GM03348 (cell line): ENCODE results near the gene NAA10.

ENCODE experiments used
- DNase-seq: peaks from one replicate; pipeline ENCODE4 v3.0.0; 2012; ENCODE audit warnings: low spot score

The NAA10 gene

DNA sequence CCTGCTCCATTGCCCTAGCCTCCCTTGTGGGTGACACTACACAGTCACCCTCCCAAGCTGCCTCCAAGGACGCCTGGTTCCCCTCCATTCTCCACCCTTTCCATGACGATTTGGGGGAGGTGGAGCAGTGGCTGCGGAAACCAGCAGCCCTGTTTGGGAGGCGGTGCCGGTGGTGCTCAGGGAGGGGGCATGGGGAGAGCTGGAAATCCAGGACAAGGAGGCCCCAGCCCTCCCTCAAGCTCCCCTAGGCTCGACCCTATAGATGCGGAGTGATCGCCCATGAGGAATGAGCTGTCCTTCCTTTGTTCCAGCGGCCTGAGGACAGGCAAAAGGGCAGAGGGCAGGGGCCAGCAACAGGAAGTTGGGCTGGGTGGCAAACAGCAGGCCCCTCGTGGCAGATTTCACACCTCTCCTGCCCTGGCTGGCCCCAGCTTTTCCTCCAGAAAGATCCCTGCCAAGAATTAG is 13.2 kb upstream of the NAA10 start:
- no peak for DNase-seq

DNA sequence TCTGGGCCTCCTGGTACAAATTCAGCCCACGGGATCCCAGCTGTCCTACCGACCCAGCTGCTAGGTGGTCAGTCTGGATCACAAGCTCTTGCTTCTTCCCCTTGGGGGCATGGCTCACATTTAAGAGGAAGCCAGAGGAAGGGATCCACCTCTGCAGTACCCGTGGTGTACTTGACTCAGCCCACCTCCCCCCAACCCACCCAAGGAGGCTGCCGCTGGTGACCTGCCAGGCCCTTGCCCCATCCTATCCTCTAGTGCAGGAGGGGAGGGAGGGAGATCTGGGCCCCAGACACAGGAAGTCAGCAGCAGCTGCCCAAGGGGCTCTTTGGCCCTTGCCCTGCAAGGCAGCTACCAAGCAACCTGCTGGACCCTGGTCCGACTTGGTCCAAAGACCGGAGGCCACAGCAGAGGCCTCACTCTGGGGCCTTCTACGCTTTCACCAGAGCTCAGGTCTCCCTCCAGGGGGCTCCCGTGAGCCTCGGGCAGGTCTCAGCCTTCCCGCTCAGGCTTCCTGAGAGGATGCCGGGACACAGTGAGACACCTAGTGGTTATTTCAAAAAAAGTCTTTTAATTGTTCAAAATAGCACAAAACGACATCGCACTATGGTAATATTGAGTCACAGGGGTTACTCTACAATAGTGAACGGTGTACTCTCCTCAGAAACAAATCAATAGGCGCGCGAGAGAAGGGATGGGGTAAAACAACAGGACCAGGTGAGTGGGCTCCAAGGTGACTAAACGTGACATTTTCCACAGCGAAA is 12.4 kb upstream of the NAA10 start:
- DNase-seq, result peak; percentile 82

DNA sequence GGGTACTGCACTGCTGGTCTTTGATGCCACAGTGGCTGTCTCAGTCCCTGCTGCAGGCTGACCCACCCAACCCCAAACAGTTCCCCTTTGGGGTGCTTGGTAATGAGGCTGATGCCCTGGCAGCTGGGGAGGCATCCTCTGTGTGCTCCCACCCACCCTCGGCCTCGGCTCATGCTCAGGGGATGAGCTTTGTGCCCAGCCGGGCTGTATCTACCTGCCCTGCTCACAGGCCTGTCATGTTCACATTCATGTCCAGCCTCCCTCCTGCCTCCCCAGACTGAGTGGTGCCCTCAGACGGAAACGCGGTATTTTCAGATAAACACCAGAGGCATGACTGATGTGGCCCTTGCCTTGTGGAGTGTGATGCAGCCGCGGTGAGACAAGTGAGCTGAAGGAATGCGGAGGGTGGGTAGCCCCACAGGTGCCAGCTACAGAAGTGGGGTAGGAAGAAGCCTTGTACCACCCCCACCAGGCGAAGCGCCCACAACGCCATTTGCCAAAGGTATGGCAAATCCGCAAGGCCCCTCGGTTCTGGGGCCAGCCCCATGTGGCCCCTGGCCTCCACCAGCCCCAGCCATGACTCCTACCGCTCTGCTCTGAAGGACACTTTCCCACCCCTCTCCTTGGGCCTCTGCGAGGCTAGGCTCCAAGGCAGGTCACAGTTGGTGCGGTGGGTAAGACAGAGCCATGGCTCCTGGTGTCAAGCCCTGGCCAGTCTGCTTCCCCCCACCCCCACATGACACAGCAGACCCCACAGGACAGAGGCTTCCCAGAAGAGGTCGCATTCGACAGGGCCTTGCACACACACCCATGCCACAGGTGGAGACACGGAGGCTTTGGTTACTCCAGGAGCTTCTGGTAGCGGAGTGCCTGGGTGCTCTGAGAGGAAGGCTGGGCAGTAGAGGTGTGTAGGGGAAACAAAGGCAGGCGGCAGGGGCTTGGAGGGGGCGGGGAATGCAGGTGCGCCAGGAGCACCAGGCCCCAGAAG is 11.4 kb upstream of the NAA10 start:
- DNase-seq, result no peak

DNA sequence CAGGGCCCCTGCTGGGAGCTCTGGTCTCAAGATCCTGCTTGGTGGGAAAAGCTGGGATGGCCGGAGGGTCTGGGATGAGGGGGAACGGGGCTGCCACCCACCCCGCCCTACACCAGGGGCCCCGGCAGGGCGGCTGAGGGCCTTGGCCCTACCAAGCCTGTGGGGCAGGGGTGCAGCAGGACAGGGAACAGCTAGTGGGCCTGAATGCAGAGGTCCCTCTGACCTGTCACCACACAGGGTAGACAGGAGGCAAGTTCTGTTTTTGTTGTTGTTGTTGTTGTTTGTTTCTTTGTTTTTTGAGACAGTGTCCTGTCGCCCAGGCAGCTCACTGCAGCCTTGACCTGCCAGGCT is 9.9 kb upstream of the NAA10 start:
- no peak for DNase-seq

DNA sequence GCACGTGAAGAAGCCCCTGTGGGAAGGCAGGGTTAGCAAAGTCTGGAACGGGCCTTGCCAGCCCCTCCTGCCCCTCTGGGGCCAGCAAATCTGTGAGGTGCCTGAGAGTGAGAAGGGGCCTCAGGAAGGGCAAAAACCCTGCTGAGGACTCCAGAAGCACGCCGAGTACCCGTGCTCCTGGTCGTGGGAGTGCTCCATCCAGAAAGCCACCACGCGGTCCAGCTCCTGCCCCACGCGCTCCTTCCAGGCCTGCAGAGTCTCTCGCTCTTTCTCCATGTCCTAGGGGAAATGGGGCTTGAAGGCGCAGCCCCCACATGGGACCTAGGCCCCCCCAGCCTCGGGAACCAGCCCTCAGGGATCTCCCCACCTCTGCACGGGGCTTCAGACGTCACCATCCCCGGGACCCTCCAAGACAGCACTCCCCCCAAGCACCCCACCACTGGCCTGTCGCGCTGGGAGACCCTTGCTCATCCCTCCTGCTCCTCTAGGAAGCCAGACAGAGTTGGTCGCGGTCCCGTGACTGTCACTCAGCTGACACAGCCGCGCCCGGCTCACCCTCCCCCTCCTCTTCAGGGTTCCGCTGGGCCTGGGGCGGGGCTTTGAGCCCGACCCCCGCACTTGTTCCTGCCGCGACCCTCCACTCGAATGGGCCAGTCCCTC is 9.4 kb upstream of the NAA10 start, which contains the start of gene RENBP:
Gene RENBP, minus strand, starts transcription at position 504 of the 660 bp plus-strand sequence. Its CDS starts 33 bp downstream, at position 471.
- peak; percentile 25 for DNase-seq

DNA sequence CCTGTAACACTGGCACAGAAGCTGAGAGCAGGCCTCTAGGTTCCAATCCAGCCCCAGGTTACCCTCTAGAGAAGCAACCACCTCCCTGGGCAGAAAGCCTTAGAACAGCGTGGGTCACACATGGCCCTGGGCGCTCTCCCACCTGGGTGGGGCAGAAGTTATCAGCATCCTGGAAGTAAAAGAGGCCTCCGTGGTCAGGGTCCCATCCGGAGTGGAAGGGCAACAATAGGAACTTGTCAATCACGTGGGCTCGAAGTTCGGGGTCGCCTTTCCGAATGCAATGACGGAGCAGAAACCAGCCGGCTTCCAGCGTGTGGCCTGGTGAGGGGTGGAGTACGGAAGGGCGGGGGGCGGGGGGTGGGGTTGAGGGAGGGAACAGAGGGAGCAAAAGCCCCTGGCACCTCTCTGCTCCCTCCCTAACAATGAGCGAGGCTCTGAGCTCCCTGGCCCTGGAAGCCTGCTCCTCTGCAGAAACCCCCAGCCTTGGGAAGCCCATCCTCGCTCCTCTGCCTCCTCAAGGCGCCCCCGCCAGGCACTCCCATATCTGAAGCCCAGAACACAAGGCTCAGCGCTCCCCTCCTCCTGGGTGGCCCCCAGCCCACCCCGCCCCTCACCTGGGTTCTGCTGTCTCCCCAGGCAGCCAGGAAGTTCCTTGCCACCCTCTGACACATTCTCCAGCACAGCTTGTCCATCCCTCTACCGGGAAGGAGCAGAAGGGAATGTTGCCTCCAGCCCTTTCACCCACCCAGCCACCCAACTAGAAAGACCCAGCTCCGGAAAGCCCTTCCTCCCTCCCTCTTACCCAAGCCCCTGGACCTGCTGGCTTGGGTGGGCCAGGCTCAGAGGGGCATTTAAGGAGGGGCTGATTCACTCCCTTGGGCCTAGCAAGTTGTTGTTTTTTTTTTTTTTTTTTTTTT is 6.8 kb upstream of the NAA10 start:
- no peak for DNase-seq

DNA sequence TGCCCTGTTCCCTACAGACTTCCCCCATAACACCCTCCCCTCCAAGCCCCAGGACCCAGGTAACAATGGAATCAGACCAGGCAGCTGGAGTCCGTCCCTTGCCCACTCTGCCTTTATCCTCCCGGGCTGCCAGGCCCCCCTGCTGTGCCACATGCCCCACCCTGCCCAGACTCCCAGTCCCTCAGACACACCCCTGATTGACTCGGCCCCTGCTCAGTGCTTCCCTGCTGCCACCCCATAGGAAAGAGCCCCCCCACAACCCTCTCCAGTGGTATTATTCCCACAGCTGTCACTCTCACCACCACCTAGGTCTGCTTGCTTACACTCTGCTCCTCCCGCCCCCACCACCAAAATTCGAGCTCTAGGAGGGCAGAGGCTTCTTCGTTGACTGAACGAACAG is 4.7 kb upstream of the NAA10 start:
- DNase-seq, result no peak

DNA sequence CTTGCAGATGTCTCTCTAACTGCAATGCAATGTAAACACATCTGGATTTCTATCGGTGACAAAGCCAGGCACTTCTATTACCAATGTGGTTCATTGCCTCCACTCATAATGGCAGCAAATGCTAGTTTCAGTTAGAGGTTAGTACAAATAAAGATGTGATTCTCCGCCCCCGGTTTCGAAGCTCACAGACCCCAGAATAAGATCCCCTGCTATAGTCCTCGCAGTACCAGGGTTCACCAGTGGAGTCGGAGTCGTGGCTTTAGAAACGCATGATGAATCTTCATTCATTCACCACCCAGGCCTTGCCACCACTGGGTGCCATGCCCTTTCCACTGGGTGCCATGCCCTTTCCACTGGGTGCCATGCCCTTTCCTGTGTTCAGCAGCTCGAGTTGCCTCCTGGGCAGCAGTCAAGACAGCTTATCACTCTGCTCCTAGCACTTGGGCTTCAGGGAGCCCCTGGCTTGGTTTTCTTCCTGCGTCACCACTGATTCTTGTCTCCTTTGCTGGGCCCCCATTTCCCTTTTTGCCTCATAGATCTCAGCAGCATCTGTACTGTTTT is 3.5 kb upstream of the NAA10 start:
- no peak for DNase-seq

DNA sequence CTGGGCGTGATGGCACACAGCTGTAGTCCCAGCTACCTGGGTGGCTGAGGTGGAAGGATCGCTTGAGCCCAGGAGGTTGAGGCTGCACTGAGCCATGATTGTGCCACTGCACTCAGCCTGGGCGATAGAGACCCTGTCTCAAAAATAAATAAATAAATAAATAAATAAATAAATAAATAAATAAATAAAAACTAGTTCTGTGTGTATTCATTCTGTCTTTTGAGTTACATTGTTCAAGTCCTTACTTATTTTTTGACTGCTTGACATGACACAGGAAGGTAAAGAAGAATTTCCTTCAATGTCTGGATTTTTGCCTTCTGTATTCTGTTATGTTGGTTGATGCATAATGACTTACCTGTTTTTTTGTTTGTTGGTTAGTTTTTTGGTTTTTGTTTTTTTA is 2.2 kb upstream of the NAA10 start:
- DNase-seq, result no peak

DNA sequence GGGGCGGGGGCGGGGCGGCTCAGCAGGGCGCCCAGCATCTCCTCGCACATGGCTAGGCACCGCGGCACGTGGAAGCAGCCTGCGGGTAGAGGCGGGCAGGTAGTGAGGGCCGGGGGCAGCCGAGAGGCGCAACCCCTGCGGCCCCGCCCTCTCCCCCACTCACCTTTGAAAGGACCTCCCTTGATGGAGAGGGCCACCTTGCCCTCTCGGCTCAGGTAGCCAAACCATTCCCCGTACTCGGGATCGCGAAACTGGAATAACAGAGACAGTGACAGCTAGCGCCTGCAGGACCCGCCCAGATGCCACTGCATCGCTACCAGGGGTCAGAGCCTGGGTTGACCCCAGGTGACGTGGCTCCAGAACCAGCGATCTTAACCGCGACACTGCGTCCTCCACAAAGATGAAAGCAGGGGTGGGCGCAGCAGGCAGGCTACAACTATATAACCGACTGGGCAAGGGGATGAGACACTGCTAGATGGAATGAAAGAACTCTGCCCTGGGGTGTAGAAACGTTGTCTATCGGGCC is 552 bp upstream of the NAA10 start:
- no peak for DNase-seq

DNA sequence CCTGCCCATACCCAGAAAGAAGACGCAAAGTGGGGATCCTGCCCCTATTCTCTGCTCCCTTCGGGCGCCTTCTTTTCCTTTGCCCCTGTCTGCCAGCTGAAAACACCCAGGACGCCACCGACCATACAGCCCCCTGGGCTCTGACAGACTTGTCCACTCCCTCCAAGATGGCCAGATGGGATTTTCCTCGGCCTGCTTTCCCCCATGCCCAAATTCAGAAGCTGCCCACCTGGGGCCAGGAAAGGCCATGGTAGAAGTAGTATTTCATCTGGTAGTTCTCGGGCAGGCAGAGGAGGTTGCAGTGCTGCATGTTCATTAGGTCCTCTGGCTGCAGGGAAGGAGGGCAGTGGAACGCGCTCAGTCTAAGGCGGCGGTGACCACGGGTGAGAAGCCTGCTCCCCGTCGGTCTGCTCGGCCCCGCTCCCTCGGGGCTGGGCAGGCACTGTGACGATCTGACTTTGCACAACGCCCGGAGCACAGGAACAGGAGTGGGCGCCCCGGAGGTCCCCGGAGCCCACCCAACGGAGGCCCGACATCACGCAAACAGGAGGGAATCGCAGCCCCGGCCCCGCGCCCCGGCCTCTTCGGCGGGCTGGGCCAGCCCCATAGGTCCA is 582 bp downstream of the NAA10 start:
- DNase-seq, result no peak

DNA sequence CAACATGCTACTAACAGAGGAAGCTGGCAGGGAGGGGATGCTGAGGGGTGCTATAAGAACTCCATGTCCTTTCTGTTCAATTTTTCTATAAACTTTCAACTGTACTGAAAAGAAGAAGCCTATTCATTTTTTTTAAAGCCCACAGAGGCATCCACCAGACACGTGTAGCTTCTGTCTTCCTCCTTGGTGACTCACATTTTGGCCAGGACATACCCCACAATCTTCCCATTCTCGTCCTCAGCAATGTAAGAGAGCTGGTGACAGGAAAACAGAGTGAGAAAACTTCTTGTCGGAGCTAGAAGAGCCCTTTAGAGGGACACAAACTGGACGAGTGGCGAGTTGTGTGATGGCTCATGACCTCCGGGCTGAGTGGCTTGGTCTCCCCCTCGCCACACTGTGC is 1.1 kb downstream of the NAA10 start:
- DNase-seq, result peak; percentile 27

DNA sequence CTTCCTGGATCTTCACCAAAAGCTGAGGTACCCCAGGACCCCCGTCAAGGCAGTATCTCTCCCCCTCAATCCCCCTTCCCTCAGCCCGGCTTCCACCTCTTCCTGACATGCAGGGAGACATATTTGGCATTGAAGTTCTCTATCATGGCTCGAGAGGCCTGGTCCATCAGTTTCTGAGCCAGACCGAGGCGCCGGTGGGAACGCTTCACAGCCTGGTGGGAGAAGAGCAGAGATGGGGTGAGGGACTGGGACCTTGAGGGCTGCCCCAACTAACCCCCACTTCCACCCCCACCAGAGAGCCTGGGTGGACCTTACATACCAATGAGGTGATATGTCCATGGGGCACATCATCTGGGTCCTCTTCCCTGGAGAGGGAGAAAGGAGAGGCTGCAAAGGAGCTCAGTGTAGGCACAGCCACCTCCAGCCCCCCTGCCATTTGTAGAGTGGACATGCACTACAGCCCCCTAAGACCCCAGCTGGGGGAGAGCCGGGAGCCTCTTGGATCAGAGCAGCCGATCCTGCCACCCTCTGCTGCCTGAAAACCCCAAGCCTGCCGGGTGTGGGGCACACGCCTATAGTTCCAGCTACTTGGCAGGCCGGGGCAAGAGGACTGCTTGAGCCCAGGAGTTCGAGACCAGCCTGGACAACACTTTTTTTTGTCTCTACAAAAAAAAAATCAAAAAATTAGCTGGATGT is 2.5 kb downstream of the NAA10 start:
- no peak for DNase-seq

DNA sequence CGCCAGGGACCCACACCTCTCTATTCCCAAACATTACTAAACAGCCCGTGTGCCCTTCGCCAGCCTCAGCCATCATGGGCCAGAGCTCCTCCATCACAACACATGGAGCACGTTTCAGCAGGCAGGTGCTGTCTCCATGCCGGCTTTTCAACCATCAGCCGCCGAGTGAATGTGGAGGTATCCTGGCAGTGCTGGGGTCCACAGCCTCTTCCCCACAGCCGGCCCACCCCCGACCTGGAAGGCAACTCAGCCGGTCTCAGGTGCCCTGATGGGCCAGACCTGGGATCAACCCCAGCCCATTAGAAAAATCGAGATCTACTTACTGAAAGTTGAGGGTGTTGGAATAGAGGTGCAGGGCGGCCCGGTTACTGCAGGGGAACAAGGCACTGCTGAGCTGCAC is 3.1 kb downstream of the NAA10 start:
- DNase-seq, result no peak

DNA sequence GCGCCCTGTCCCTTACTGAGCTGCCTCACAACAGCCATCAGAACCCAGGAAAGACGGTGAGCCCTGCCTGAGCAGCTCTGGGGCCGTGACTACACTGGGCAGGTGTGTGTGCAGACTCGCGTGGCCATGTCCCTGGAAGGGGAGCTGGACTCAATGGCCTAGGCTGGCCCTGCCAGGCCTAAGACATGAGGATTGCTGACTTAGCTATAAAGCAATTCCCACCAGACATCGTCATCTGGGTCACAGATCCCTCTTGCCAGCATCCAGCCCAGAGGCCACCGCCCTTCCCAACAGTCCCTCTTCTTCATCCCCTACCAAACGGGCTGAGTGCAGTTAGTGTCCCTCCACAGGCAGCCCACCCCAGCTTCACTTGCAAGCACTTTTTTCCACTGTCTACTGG is 3.7 kb downstream of the NAA10 start:
- DNase-seq, result no peak

DNA sequence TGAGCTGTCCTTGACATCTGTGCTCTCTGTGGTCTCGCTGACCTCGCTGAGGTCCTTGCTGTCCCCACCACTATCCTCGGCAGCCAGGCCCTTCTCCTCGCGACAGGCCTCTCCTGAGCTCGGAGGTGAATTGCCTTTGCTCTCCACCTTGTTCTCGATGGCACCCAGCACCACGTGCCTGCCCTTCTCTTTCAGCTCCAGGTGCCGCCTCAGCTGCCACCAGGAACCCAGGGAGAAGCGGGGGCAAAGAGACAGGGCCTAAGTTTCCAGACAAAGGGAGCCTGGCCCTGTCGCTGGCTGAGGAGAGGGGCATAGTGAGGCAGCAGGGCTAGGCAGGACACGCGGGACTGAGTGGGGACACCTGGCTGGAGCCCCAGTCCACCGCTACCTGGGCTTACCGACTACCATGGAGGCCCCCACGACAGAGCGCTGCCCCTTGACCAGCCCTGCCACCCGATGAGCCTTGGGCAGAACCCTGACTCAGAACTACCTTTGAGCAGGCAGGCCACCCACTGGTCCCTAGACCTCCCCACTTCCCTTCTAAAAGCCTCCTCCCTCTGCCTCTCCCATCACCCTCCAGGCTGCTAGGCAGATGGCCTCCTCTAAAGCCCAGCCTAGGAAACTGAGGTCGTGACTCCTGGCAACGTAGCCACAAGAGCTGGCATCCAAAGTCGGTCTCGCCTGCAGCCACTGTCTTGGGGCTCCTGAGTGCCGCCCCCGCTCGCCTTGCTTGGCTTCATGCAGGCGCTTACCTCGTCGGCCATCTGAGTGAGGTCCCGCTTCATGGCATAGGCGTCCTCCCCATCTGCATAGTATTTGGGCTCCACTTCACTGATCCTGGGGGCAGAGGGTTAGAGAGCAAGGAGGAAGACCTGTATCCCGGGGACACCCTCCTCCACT is 4.6 kb downstream of the NAA10 start:
- DNase-seq, result no peak

DNA sequence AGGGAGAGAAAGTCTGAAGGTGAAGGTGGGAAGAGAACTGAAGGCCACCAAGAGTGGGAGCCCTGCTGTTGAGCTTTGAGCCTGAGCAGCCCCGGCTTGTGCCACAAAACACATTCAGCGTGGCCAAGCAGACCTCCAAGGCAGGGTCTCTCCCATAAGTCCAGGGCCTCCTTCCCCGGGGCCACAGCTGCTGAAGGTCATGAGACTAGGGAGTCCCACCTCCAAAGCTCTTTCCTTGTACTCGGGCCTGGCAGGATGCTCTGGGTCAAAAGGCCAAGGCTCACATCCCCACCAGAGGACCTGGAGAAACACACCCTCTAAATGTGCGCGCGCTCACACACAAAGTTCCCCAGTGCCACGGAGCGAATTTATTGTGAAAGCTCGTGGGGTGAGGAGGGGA is 5.3 kb downstream of the NAA10 start:
- DNase-seq, result no peak

DNA sequence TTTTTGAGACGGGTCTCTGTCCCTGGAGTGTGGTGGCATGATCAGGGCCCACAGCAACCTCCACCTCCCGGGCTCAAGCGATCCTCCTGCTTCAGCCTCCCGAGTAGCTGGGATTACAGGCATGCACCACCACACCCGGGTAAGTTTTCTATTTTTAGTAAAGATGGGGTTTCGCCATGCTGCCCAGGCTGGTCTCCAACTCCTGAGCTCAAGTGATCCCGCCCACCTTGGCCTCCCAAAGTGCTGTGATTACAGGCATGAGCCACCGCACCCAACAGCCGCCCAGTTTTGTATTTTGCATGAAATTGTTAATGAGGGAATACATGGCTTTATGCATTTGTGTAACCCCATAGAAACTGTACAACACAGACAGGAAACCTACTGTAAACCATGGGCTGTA is 6.0 kb downstream of the NAA10 start:
- DNase-seq, result no peak
